NCI-H510A (cell line): ENCODE data around the gene TGFB2.

Experiments
- DNase-seq: peaks from one replicate; lab custom pipeline; 2025; lab: John Stamatoyannopoulos, UW

The TGFB2 gene

DNA sequence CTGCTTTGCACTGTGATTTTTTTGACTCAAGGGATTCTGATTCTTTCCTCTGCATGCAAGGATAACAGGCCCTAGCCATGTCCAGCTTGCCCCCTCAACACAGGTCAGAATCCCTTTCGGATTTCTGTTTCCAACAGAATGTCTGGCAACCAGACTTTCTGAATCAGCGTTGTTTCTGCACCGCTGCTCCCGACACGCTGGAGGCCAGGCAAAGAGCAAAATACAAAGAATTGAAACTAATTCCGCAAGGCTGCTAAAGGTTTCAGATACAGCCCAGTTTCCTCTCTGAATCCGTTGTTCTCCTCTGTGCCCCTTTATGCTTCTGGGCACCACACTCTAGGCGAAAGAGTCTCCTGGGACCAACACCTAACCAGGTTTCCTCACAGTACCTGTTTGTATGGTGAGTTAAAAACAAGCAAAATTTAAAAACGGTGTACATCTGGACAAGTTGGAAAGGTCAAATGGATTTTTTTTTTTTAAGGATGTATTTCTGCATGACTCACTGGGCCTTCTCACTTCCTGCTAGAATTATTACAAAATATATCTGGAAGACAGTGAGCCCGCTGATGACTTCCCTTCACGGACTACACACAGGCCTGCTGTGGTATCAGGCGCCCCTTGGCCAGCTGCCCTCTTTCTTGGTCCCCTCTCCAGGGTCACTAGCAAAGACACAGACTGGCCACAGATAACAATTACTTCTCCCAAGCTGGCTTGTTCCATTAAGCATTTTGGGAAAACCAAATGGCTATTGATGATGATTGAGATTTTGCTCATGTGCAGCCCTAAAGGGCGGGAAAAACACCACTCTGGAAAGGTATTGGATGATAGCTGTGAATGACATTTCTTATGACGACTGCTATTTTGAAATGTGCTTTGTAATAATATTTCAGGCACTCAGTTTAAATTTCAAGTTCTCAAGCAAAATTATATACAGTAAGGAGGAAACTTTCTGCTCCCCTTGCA, 118.3 kb downstream of the TGFB2 start:
- no peak for DNase-seq

- no peak for DNase-seq
Observed at GRCh38 chr1:218464871-218465270, 119.7 kb downstream of the TGFB2 start.

DNA sequence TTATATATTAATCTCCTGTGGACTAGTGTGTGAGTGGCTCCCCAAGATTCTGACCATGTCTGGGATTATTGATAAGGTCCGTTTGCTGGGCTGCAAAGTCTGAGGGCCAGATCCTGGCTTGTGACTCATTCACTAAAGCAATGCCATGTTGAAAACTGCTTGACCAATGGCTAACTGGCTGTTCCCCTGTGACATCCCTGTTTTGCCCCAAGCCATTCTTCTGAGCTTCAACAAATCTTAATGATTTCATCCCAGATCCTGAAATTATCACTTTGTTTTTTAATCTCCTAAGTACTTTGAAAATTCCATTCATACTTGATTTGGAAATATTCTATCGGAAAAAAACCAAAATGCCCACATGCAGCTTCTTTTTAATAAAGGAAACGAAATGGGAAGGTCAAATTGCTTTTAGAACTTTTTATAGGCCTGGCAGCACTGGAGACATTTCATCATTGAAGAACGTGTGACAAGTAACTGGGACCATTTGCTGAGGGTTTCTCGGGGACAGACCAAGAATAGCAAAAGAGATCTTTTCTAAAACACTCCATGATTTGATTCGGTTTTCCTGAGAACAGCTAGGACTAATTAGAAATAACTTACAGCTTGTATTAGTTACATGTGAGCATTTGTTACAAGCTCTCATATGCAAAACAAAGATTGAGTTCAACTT, 121.3 kb downstream of the TGFB2 start:
- DNase-seq = no peak

DNA sequence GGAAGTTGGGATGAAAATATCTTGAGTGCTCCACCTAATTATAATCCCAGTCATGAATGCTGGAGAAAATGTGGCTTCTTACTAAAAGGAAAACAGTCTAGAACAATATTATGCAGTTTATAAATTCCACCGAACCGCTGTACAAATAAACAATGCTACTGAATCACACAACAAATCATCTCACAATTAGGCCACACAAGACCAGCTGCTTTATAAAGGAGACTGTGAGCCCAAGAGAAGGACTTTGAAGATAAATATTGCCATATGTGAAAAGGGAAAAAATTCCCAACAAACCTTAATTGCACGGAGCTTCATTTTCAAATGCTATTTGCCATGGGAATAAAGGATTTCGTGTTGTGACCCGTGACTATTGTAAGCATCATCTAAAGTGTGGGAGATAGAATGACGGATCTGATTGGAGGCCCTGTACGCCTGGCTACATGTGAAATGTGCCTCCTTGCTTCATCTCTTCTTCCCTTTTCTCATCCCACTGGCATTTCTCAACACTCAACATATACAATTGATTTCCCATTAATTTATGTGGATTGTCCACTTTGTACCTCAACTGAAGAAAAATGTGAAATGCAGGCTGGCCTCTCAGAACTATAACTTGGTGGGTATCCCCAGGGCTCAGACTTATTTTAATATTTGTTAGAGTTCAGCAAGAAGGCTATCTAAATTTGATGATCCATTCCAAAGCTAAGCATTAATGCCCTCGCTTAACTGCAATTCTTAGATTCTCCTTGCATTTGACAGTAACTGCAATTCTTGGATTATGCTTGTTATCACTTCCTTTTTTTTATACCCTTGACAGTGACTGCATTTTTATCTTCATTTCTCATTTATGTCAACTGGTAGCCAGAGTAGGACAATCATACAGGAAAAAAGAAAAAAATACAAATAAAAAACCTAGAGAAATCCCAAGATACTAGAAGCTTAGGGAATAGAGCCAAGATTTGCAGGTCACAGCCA, 122.3 kb downstream of the TGFB2 start:
- no peak for DNase-seq

DNA sequence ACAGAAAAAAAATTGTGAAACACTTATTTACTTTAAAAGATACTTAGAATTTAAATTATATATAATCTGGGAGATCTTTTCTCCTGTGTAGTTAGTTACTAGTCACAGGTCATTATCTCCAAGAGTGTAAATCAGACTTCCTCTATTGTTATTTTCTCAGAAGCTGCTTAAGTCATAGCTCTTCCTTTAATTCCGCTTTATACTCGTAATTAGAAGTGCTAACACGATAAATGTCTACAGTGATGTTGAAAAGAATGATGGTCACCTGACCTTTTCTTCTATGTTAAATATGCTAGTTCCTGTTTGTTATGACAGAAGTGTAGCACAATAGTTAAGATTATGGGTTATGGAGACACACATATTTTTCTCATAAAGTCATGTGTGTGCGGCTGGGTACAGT, 123.6 kb downstream of the TGFB2 start:
- DNase-seq = no peak

DNA sequence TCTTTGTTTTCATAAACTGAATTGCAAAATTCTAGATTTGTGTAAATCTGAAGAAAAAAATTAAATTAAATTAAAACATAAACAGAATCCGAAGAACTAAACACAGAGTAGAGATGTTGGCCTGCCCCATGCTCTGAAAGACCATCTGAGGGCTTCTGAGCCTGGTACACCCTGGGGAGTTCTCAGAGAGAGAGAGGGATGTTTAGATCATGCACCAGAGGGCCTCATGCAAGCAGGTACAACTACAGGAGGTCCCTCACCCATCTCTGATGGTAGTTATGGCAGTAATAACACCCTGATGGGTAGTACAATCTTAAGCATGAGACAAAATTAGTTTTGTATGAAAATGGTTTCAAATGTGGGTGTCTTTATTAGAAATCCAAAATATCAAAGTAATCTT, 127.7 kb downstream of the TGFB2 start:
- DNase-seq = no peak

DNA sequence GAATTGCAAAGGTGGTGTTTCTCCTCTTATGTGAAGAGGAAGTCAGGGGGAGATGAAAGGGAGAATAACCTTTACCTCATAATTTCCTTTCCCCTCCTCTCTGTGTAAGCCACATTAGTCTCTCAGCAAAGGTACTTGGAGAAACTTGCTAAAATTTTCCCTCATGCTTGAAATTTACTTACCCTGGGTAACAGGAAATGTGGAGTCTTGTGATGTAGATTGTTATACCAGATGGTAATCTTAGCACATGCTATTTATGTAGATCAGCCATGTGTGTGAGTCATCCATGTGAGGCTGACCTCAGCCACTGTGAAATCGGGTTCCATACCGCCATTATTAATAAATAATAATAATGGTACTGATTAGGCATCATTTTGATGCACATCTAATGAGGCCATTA, 128.4 kb downstream of the TGFB2 start:
- no peak for DNase-seq

DNA sequence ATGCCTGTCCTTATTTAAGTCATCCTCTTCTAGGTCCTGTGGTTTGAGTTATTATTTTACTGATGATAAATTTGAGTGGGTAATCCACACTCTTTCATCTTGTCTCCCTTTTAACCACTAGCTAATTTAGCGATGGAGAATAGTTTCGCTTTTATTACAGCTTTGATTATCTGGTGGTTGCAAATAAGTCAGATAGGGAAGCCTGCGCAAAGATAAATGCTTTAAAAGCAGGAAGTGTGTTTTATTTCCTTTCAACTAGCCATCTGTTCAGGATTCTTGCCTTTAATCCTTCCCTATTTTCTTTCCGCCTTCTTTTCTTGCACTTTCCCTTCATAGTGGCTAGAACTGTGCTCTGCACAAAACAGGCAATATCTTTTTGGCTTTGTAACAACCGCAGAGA, 129.0 kb downstream of the TGFB2 start:
- no peak for DNase-seq

- DNase-seq = no peak
Observed at GRCh38 chr1:218475275-218475674, 130.1 kb downstream of the TGFB2 start.

GRCh38 chr1:218475699-218476098, 130.6 kb downstream of the TGFB2 start:
- no peak for DNase-seq

GRCh38 chr1:218476385-218476784, 131.2 kb downstream of the TGFB2 start:
- DNase-seq = no peak

- DNase-seq = no peak
Observed at GRCh38 chr1:218478336-218478735, 133.2 kb downstream of the TGFB2 start.

DNA sequence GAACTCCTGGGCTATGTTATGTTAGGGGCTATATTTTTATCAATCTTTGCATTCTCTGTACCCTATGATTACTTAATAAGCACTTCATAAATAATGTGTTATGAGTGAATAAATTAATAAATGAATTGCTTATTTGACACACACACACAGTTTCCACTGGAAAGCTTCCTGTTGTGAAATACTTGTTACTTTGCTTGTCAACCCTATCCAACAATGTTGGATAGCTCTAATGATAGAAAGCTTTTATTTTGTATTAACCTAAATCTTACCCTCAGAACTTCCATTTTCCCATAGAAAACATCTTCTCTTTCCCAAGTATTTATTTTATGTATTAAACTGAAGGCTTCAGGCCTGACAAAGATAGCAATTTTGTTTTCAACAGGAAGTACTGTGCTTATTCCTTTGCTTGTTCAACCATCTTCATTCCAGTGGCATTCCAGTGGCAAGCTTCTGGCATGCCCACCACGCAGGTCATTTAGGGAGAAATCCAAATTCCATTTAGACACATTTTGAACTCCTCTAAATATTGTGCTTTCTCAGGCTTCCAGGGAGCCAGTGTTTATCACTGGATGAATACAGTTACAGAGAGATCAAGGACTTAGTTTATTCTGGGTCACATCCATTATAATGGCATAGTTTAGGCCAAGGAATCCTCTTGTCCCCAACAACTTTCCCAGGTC, 134.4 kb downstream of the TGFB2 start:
- DNase-seq = no peak

GRCh38 chr1:218480137-218480536, 135.0 kb downstream of the TGFB2 start:
- no peak for DNase-seq

DNA sequence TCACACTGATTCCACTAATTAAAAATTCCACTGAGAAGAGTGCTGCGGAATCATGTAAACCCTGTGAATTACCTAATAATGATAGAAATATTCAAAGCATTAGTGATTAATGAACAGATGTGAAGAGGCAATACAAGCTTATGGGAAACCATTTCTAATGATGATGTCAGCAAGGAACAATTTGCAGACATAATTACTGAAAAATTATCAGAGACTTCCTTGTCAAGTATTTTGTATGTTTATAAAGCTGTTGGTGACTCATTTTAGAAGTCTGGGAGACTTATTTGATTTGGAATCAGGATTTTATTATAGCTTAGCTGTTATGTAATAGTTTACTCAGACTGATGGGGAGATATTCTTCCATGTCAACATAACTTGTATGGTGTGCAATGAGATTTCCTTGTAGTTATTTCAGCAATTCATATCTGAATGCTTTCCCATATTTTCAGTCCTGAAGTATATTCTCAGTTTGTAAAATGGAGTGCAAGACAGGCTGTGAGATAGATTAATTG, 135.5 kb downstream of the TGFB2 start:
- no peak for DNase-seq

- DNase-seq = no peak
Observed at GRCh38 chr1:218481116-218481775, 136.1 kb downstream of the TGFB2 start.

DNA sequence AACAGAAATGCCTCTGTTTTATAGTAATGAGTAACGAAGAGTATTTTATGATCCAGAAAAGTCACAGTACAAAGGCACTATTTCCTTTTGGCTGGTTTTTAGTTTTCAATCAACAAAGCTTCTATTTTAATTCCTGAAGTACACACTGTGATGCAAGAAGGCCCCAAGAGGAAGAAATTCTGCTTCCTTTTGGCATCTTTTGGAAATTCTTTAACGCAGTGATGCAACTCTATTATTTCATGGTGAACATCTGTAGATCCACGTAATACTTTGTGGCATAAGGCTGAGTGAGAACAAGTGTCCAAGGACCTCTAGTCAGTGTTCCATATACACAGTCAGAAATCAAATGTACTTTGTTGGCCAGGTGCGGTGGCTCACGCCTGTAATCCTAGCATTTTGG, 137.5 kb downstream of the TGFB2 start:
- no peak for DNase-seq

- DNase-seq = no peak
Observed at GRCh38 chr1:218485241-218485928, 140.2 kb downstream of the TGFB2 start.

DNA sequence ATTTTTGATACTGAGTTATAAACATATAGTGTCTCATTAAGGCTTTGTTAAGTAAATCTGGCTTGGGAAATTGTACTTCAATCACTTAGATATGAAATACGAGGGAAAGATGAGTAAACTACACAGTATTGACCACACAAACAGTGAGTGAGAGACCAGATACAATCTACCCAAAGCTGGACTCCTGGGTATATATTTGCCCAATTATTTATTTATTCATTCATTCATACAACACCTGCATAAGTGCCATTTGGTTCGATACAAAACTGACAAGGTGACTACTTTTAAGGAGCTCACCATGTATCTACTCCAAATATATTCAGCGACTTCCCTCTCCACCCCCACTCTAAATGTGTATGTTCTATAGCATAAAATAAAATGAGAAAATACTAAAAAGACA, 143.4 kb downstream of the TGFB2 start:
- no peak for DNase-seq

DNA sequence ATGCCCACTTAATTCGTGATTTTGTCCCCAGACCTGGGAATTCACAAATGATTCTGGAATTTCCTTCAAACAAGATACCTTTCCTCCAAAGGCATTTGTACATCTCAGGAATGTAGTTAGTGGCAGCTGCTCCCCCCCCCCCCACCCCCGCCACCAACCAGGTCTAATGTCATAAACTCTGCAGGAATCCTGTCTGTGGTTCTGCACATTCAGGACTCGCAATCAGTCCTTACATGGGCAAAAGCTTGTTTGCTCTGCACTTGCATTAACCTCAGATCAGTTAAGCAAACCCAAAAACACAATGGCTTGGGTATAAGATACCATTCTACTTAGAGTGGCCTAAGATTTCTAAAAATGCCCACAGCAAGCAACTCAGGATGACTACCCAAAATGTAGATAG, 143.8 kb downstream of the TGFB2 start:
- no peak for DNase-seq
